Suprapubic skin (tissue), 4 donors: ENCODE data around the gene SERPINB6.

Source experiments
- EP300 ChIP-seq: sonication (generic); formaldehyde crosslinking; IDR thresholded peaks from one replicate; pipeline ENCODE4 v1.6.1; 2017; ENCODE audit warnings: antibody characterized with exemption
- POLR2AphosphoS5 ChIP-seq, 3 donors: sonication (generic); formaldehyde crosslinking; IDR thresholded peaks; one replicate each; pipeline ENCODE4 v1.6.1; 2017; ENCODE audit warnings: antibody characterized with exemption in 3 of 3
- TF ChIP-seq, protein P1 (sequence below), 2 donors: fragments of 200-600 bp in 1 of 2; fragments of 450-650 bp in 1 of 2; sonication (generic) in 1 of 2; IDR thresholded peaks; one replicate each; pipeline ENCODE4 v1.5.1; 2016 to 2019; ENCODE audit warnings: antibody characterized with exemption in 2 of 2, mild to moderate bottlenecking in 1 of 2, moderate library complexity in 1 of 2

- no peak for TF ChIP-seq POLR2AphosphoS5 (IDR thresholded peaks at IDR 0.05)
- no peak for TF ChIP-seq EP300
- TF ChIP-seq, protein P1, sequence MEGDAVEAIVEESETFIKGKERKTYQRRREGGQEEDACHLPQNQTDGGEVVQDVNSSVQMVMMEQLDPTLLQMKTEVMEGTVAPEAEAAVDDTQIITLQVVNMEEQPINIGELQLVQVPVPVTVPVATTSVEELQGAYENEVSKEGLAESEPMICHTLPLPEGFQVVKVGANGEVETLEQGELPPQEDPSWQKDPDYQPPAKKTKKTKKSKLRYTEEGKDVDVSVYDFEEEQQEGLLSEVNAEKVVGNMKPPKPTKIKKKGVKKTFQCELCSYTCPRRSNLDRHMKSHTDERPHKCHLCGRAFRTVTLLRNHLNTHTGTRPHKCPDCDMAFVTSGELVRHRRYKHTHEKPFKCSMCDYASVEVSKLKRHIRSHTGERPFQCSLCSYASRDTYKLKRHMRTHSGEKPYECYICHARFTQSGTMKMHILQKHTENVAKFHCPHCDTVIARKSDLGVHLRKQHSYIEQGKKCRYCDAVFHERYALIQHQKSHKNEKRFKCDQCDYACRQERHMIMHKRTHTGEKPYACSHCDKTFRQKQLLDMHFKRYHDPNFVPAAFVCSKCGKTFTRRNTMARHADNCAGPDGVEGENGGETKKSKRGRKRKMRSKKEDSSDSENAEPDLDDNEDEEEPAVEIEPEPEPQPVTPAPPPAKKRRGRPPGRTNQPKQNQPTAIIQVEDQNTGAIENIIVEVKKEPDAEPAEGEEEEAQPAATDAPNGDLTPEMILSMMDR (IDR thresholded peaks at IDR 0.05): no peak
These were observed 13.5 kb upstream of the SERPINB6 start for GRCh38 chr6:2984738-2985406.
